GM21576 (cell line): ENCODE results near the gene DUSP28.

Experiments
- ATAC-seq: cut with Tn5 transposase; IDR thresholded peaks from one replicate; pipeline ENCODE4 v1.9.1; 2021; ENCODE audit warnings: mild to moderate bottlenecking, moderate library complexity; ENCODE audit not compliant: unreplicated experiment

DUSP28 gene

GRCh38 chr2:240571314-240571973 is 11.3 kb downstream of the DUSP28 start:
- no peak for ATAC-seq

GRCh38 chr2:240572141-240573031 is 12.2 kb downstream of the DUSP28 start:
- ATAC-seq: no peak

- no peak for ATAC-seq
Measured at GRCh38 chr2:240573071-240573515, 12.9 kb downstream of the DUSP28 start.

DNA sequence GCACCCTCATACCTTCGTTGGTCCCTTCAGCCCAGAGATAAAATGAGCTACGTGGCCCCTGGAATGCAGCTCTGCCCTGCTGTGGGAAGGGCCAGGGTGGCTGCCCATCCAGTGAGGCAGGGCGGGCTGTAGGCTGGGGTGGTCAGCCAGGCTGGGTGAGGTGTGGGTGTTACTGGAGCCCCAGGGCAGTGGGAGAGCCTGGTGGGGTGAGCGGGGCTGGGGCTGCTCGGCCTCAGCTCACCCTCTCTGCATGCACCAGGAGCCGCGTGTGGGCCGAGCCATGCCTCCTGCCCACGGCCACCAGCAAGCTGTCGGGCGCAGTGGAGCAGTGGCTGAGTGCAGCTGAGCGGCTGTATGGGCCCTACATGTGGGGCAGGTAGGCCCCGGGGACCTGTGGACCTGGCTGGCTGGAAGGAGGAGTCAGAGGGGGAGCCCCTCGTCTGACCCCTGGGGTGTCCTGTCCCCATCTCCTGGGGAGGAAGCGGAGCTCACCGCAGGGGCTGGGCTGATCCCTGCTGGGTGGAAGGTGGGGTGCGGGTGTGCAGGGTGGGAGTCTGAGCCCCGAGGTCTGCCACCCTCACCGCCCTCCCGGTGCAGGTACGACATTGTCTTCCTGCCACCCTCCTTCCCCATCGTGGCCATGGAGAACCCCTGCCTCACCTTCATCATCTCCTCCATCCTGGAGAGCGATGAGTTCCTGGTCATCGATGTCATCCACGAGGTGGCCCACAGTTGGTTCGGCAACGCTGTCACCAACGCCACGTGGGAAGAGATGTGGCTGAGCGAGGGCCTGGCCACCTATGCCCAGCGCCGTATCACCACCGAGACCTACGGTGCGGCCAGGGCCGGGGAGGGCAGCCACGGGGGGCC is 13.6 kb downstream of the DUSP28 start:
- ATAC-seq: no peak

- ATAC-seq: no peak
Measured at GRCh38 chr2:240574386-240575100, 14.4 kb downstream of the DUSP28 start.

DNA sequence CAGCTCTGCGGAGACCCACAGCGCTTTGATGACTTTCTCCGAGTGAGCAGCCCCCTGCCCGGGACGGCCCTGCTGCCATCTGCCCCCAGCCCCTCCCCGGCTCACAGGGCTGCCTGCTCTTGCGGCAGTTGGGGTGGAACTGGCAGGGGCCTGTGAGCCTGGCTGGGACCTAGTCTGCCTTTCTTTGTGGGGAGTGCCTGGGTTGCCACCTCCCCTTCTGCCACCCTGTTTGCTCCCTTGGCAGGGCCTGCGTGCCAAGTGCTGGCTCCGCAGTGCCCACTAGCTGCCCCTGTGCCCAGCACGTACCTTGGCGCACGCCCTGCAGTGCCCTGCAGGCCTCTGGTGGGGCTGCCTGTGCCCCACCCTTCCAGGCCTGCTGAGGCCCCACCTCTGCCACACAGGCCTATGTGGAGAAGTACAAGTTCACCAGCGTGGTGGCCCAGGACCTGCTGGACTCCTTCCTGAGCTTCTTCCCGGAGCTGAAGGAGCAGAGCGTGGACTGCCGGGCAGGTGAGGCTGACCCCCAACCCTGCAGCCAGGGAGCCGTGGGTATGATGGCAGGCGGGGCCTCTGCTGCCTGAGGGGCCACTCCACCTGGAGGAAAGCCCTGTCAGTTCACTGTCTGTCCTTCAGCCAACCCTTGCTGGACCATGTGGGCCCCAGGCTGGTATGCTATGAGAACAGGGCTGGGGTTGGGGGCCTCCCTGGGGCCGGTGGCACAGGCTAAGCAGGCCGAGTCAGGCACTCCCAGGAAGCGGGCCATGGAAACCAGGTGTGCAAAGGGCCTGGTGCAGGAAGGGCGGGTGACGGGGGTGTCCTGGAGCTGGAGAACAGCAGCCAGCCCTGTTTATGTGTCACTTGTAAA is 15.2 kb downstream of the DUSP28 start:
- no peak for ATAC-seq

DNA sequence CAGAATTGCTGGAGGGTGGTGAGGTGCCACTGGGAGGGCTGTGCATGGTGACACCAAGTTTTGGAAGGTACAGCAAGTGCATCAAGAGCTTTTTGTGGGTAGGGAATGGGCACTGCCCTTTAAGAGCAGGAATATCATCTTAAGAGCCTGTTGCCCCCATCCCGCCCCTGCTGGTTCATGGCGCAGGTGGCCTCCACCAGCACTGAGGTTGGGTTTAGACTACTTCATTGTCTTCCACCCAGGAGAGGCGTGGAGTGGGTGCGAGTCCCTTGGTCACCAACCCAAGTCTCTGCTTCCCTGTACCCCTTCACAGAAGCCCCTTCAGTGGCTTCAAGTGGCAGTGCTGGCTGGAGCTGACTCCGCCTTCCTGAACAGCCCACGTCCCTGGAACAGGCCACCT is 15.9 kb downstream of the DUSP28 start:
- ATAC-seq: no peak

DNA sequence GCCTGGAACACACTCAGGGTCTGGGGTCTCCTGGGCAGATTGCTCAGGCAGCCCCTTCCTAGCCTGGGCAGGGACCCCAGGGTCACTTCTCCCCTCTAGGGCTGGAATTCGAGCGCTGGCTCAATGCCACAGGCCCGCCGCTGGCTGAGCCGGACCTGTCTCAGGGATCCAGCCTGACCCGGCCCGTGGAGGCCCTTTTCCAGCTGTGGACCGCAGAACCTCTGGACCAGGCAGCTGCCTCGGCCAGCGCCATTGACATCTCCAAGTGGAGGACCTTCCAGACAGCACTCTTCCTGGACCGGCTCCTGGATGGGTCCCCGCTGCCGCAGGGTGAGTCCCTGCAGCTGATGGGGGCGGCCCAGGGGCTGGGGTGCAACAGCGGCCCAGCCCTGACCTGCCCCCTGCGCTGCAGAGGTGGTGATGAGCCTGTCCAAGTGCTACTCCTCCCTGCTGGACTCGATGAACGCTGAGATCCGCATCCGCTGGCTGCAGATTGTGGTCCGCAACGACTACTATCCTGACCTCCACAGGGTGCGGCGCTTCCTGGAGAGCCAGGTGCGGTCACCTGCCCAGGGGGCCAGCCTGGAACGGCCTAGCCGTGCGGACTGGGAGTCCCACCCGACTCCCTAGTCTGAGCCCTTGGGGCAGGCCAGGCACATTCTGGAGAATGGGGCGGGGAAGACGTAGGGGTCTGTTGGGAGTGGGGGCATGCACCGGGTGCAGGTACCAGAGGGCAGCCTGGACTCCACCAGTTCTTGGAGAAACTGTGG is 16.5 kb downstream of the DUSP28 start:
- no peak for ATAC-seq

- no peak for ATAC-seq
Measured at GRCh38 chr2:240577281-240578109, 17.3 kb downstream of the DUSP28 start.

- ATAC-seq: no peak
Measured at GRCh38 chr2:240578110-240578450, 17.9 kb downstream of the DUSP28 start.

DNA sequence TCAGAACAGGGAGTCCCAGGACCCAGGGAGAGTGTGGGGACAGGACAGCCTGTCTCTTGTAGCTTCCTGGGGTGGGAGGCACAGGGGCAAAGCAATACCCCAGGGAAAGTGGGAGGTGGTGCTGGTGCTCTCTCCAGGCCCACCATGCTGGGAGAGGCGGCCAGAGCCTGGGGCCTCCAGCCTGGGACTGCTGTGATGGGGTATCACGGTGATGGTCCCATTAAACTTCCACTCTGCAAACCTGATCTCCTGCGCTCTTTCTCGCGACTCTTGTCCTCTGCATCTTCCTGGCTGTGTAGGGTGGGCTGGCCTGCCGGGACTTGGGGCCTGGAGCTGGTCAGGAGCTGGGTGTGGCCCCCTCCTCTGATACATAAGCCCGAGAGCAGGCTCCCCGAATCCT is 18.3 kb downstream of the DUSP28 start:
- ATAC-seq: no peak

GRCh38 chr2:240579071-240579762 is 19.1 kb downstream of the DUSP28 start:
- no peak for ATAC-seq

GRCh38 chr2:240579771-240580614 is 19.8 kb downstream of the DUSP28 start:
- ATAC-seq: peak; percentile 31

- no peak for ATAC-seq
Measured at GRCh38 chr2:240581811-240582210, 21.7 kb downstream of the DUSP28 start.

- no peak for ATAC-seq
Measured at GRCh38 chr2:240582781-240583180, 22.6 kb downstream of the DUSP28 start.

DNA sequence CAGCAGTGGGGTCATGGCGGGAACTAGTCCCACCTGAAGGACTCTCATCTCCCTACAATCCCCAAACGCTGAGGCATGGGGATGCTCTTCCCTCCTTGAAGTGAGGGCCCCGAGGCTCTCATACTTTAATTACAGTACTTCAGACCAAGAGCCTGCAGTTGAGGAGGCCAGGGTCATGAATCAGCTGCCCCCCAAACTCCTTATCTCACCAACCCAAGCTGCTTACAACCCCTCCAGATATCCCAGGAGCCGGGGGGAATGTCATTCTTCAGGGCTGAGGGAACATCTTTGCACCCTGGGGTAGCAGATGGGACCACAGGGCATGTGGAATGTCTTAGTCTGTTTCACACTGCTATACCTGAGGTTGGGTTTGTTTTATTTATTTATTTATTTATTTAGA is 23.6 kb downstream of the DUSP28 start:
- no peak for ATAC-seq
